Urinary bladder (tissue), 4 donors: ENCODE measurements around the gene GALNT17. TPM values are rescaled to one million over a fixed set of nuclear protein-coding genes. Genes with fewer than 3 reads are reported as not detected.

ENCODE experiments used
- DNase-seq: peaks from one replicate; pipeline ENCODE4 v3.0.0-alpha.2; 2015; ENCODE audit errors: extremely low spot score
- H3K27ac ChIP-seq: one replicate; pipeline ENCODE4 v1.5.1; 2013; ENCODE audit warnings: low read depth, mild to moderate bottlenecking, moderate library complexity
- H3K36me3 ChIP-seq: one replicate; pipeline ENCODE4 v1.6.1; 2013; ENCODE audit warnings: mild to moderate bottlenecking, moderate library complexity; ENCODE audit not compliant: insufficient read depth
- H3K4me1 ChIP-seq: one replicate; pipeline ENCODE4 v1.6.1; 2013; ENCODE audit warnings: mild to moderate bottlenecking, moderate library complexity; ENCODE audit not compliant: insufficient read depth
- H3K4me3 ChIP-seq: one replicate; pipeline ENCODE4 v1.5.1; 2013; ENCODE audit warnings: low read depth, low read length
- WGBS: extraction: QIAGEN DNeasy Blood & Tissue Kit; methylation state at CpG from one replicate; pipeline ENCODE4 v1.1.7; 2013; 5-methylcytosine and 5-hydroxymethylcytosine counted together
- polyA plus RNA-seq: library from polyadenylated mRNA; stranded (reverse); fragments of 200-250 nt; gene quantifications from one replicate; pipeline ENCODE4 v1.2.3, GENCODE V29; 2013
- total RNA-seq: library from RNA; depleted of rRNA; stranded (reverse); fragments of >200 nt; gene quantifications from one replicate; pipeline ENCODE4 v1.2.3, GENCODE V29; 2014
- donor health status: healthy with polysubstance abuse.
- donor health status: healthy.

Gene GALNT17
- 27.0 TPM for total RNA-seq
- 45.8 TPM for polyA plus RNA-seq

- peaks cover 2% of the 10 kb centered on the region for H3K4me1 ChIP-seq
- no peak for DNase-seq
- peak within 1 kb of the TSS; percentile 46 for H3K4me3 ChIP-seq
- no peaks in the 10 kb centered on the region for H3K36me3 ChIP-seq
- WGBS, result under 1% methylated on average over 34 of the region's 34 CpGs
- no peak within 1 kb of the TSS for H3K27ac ChIP-seq
Measured at GRCh38 chr7:71132127-71132376, at the start of gene GALNT17. Gene GALNT17, plus strand, starts transcription at chr7:71132144.

- Histone ChIP-seq H3K27ac (no peak overlapping the region), H3K36me3 (no peaks in the 10 kb centered on the region), H3K4me3 (no peak overlapping the region), H3K4me1 (no peaks in the 10 kb centered on the region)
- 54% methylated on average over 2 of the region's 2 CpGs for WGBS
- DNase-seq, result no peak
Measured at GRCh38 chr7:71095266-71095860, 36.6 kb upstream of the GALNT17 start.

GRCh38 chr7:71096351-71096750 lies 35.6 kb upstream of the GALNT17 start:
- Histone ChIP-seq H3K4me1 (no peaks in the 10 kb centered on the region), H3K36me3 (no peaks in the 10 kb centered on the region), H3K4me3 (no peak overlapping the region), H3K27ac (no peak overlapping the region)
- DNase-seq, result no peak
- 93% methylated on average over 1 of the region's 1 CpG for WGBS

GRCh38 chr7:71106226-71106625 lies 25.7 kb upstream of the GALNT17 start:
- WGBS, result 86% methylated on average over 4 of the region's 4 CpGs
- H3K4me3 ChIP-seq, result no peak overlapping the region
- no peaks in the 10 kb centered on the region for H3K4me1 ChIP-seq

GRCh38 chr7:71112436-71112835 lies 19.5 kb upstream of the GALNT17 start:
- 36% methylated on average over 4 of the region's 4 CpGs for WGBS
- H3K27ac ChIP-seq, result no peak overlapping the region
- H3K4me3 ChIP-seq, result no peak overlapping the region
- no peaks in the 10 kb centered on the region for H3K4me1 ChIP-seq
- no peaks in the 10 kb centered on the region for H3K36me3 ChIP-seq
- no peak for DNase-seq

More at GRCh38 chr7:71106226-71106625, 25.7 kb upstream of the GALNT17 start:
- Histone ChIP-seq H3K27ac (no peak overlapping the region), H3K36me3 (no peaks in the 10 kb centered on the region)
- DNase-seq, result no peak

GRCh38 chr7:71120096-71120495 lies 11.8 kb upstream of the GALNT17 start:
- H3K27ac ChIP-seq, result no peak overlapping the region
- no peaks in the 10 kb centered on the region for H3K4me1 ChIP-seq
- H3K4me3 ChIP-seq, result no peak overlapping the region
- WGBS, result 96% methylated on average over 3 of the region's 3 CpGs
- no peak for DNase-seq
- no peaks in the 10 kb centered on the region for H3K36me3 ChIP-seq

- H3K27ac ChIP-seq, result no peak overlapping the region
- H3K4me3 ChIP-seq, result no peak overlapping the region
- DNase-seq, result no peak
- H3K4me1 ChIP-seq, result peaks cover 2% of the 10 kb centered on the region
- WGBS, result 62% methylated on average over 3 of the region's 3 CpGs
- no peaks in the 10 kb centered on the region for H3K36me3 ChIP-seq
Measured at GRCh38 chr7:71129126-71129525, 2.8 kb upstream of the GALNT17 start.

GRCh38 chr7:71130031-71130679 lies 1.8 kb upstream of the GALNT17 start:
- Histone ChIP-seq H3K27ac (no peak overlapping the region), H3K4me3 (no peak overlapping the region), H3K4me1 (peaks cover 2% of the 10 kb centered on the region), H3K36me3 (no peaks in the 10 kb centered on the region)
- WGBS, result 51% methylated on average over 5 of the region's 5 CpGs
- DNase-seq, result no peak

- Histone ChIP-seq H3K4me3 (peak overlapping the region; percentile 46), H3K36me3 (no peaks in the 10 kb centered on the region), H3K4me1 (peaks cover 2% of the 10 kb centered on the region), H3K27ac (no peak overlapping the region)
- DNase-seq, result no peak
- WGBS, result under 1% methylated on average over 113 of the region's 113 CpGs
Measured at GRCh38 chr7:71131256-71132126, 453 bp upstream of the GALNT17 start.

GRCh38 chr7:71132377-71133231 lies 660 bp downstream of the GALNT17 start:
- Histone ChIP-seq H3K36me3 (no peaks in the 10 kb centered on the region), H3K4me3 (peak overlapping the region; percentile 46), H3K27ac (no peak overlapping the region), H3K4me1 (peaks cover 2% of the 10 kb centered on the region)
- no peak for DNase-seq
- WGBS, result 1% methylated on average over 88 of the region's 88 CpGs

GRCh38 chr7:71133232-71133622 lies 1.3 kb downstream of the GALNT17 start:
- DNase-seq, result no peak
- Histone ChIP-seq H3K27ac (no peak overlapping the region), H3K4me1 (peaks cover 2% of the 10 kb centered on the region)

GRCh38 chr7:71133856-71134255 lies 1.9 kb downstream of the GALNT17 start:
- Histone ChIP-seq H3K4me1 (peaks cover 2% of the 10 kb centered on the region), H3K36me3 (no peaks in the 10 kb centered on the region), H3K4me3 (no peak overlapping the region), H3K27ac (no peak overlapping the region)
- no peak for DNase-seq
- 67% methylated on average over 11 of the region's 11 CpGs for WGBS

More at GRCh38 chr7:71133232-71133622, 1.3 kb downstream of the GALNT17 start:
- H3K36me3 ChIP-seq, result no peaks in the 10 kb centered on the region
- WGBS, result 15% methylated on average over 17 of the region's 17 CpGs
- peak overlapping the region; percentile 46 for H3K4me3 ChIP-seq

GRCh38 chr7:71135116-71135515 lies 3.2 kb downstream of the GALNT17 start:
- Histone ChIP-seq H3K4me1 (peaks cover 2% of the 10 kb centered on the region), H3K4me3 (no peak overlapping the region), H3K36me3 (no peaks in the 10 kb centered on the region), H3K27ac (no peak overlapping the region)
- WGBS, result 95% methylated on average over 4 of the region's 4 CpGs
- no peak for DNase-seq
